ENCODE data around the gene NOS1AP.

Gene NOS1AP

GRCh38 chr1:162067466-162067865 is 2.0 kb upstream of the NOS1AP start:
- no peak for ATAC-seq
- TF ChIP-seq SNAI2 (CRISPR knock-in tag; IDR thresholded peaks at IDR 0.05) (no peak), PATZ1 (CRISPR knock-in tag; IDR thresholded peaks at IDR 0.05; ENCODE audit: borderline replicate concordance) (no peak), ZNF8 (CRISPR knock-in tag; IDR thresholded peaks at IDR 0.05) (no peak), ZFP3 (CRISPR knock-in tag; IDR thresholded peaks at IDR 0.05) (no peak), TSHZ2 (CRISPR knock-in tag; IDR thresholded peaks at IDR 0.05) (no peak), PPARA (CRISPR knock-in tag; IDR thresholded peaks at IDR 0.05; ENCODE audit: borderline replicate concordance) (no peak), ZC3H10 (CRISPR knock-in tag; IDR thresholded peaks at IDR 0.05) (no peak), ESRRG (CRISPR knock-in tag; IDR thresholded peaks at IDR 0.05) (no peak), ARNTL (CRISPR knock-in tag; IDR thresholded peaks at IDR 0.05; ENCODE audit: borderline replicate concordance, low read depth) (no peak)
- TF ChIP-seq, protein P1, sequence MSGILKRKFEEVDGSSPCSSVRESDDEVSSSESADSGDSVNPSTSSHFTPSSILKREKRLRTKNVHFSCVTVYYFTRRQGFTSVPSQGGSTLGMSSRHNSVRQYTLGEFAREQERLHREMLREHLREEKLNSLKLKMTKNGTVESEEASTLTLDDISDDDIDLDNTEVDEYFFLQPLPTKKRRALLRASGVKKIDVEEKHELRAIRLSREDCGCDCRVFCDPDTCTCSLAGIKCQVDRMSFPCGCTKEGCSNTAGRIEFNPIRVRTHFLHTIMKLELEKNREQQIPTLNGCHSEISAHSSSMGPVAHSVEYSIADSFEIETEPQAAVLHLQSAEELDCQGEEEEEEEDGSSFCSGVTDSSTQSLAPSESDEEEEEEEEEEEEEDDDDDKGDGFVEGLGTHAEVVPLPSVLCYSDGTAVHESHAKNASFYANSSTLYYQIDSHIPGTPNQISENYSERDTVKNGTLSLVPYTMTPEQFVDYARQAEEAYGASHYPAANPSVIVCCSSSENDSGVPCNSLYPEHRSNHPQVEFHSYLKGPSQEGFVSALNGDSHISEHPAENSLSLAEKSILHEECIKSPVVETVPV (CRISPR knock-in tag; IDR thresholded peaks at IDR 0.05): no peak

GRCh38 chr1:162068301-162068700 is 1.2 kb upstream of the NOS1AP start:
- TF ChIP-seq POU6F1 (CRISPR knock-in tag; IDR thresholded peaks at IDR 0.05; ENCODE audit: borderline replicate concordance, low read depth) (no peak), ZNF565 (CRISPR knock-in tag; conservative IDR thresholded peaks at IDR 0.05; ENCODE audit: low read depth) (no peak), ZFP3 (CRISPR knock-in tag; IDR thresholded peaks at IDR 0.05) (no peak), OSR1 (CRISPR knock-in tag; IDR thresholded peaks at IDR 0.05) (no peak), PATZ1 (CRISPR knock-in tag; IDR thresholded peaks at IDR 0.05; ENCODE audit: borderline replicate concordance) (no peak), CREB5 (CRISPR knock-in tag; IDR thresholded peaks at IDR 0.05; ENCODE audit: low read depth) (no peak), ZFP30 (CRISPR knock-in tag; IDR thresholded peaks at IDR 0.05) (no peak), SNAI2 (CRISPR knock-in tag; IDR thresholded peaks at IDR 0.05) (no peak), ZC3H10 (CRISPR knock-in tag; IDR thresholded peaks at IDR 0.05) (no peak), GLIS3 (CRISPR knock-in tag; IDR thresholded peaks at IDR 0.05) (no peak), RARB (CRISPR knock-in tag; IDR thresholded peaks at IDR 0.05) (no peak), TOX (CRISPR knock-in tag; IDR thresholded peaks at IDR 0.05; ENCODE audit: borderline replicate concordance) (no peak), ARNTL (CRISPR knock-in tag; IDR thresholded peaks at IDR 0.05; ENCODE audit: borderline replicate concordance, low read depth) (no peak), TSHZ2 (CRISPR knock-in tag; IDR thresholded peaks at IDR 0.05) (no peak), BACH2 (CRISPR knock-in tag; IDR thresholded peaks at IDR 0.05; ENCODE audit: borderline replicate concordance) (no peak), PPARA (CRISPR knock-in tag; IDR thresholded peaks at IDR 0.05; ENCODE audit: borderline replicate concordance) (no peak), ZNF70 (CRISPR knock-in tag; IDR thresholded peaks at IDR 0.05) (no peak), ESRRG (CRISPR knock-in tag; IDR thresholded peaks at IDR 0.05) (no peak)
- TF ChIP-seq, protein P1 (CRISPR knock-in tag; IDR thresholded peaks at IDR 0.05): no peak
- ATAC-seq: no peak

All from SK-N-SH treated with all-trans-retinoic acid at 6 μM for 48 hours (cell line).